Endothelial cell of umbilical vein (primary cell): ENCODE measurements around the gene VAV2. TPM values are rescaled to one million over a fixed set of nuclear protein-coding genes. Genes with fewer than 3 reads are reported as not detected.

Experiments
- BruUV-seq: library from RNA; stranded (reverse); fragments of 400-500 nt; replicated peaks from 2 replicates; lab custom pipeline; 2021; lab: Mats Ljungman, UMichigan
- CTCF ChIA-PET: fragments of 300-600, 350-600 bp; sonication (Branson Sonifier 250); formaldehyde crosslinking; loops from one replicate; lab custom pipeline; 2021; ENCODE audit warnings: antibody characterized with exemption, inconsistent platforms; lab: Charles Lee
- POLR2A ChIA-PET: fragments of 300-600, 350-600 bp; sonication (Branson Sonifier 250); formaldehyde crosslinking; loops from one replicate; lab custom pipeline; 2021; ENCODE audit warnings: antibody characterized with exemption, inconsistent platforms; lab: Charles Lee
- DNase-seq: peaks from one replicate; pipeline ENCODE4 v3.0.0-alpha.2; 2011; ENCODE audit warnings: low read depth, low spot score
- FAIRE-seq: peaks from 2 replicates; lab custom pipeline; 2011; peaks lifted over from hg19 to GRCh38; lab: Jason Lieb, UNC
- H2AFZ ChIP-seq: 2 replicates; pipeline ENCODE4 v1.6.0; 2012; ENCODE audit warnings: low read depth, low read length, control low read depth, inconsistent platforms
- H3K27ac ChIP-seq: 2 replicates; pipeline ENCODE4 v1.5.1; 2011; ENCODE audit warnings: low read depth, mild to moderate bottlenecking, control low read depth, low read length, moderate library complexity; ENCODE audit not compliant: insufficient read depth
- H3K27me3 ChIP-seq, 2 experiments: 2 replicates each; pipeline versions ENCODE4 v1.6.0 to v1.6.1; 2011; ENCODE audit warnings: low read length in 2 of 2, mixed read lengths in 1 of 2; ENCODE audit not compliant: control insufficient read depth in 2 of 2, insufficient read depth in 2 of 2
- H3K36me3 ChIP-seq, 2 experiments: 2 replicates in 1 of 2; 3 replicates in 1 of 2; pipeline ENCODE4 v1.5.1; 2011; ENCODE audit warnings: low read length in 2 of 2, mild to moderate bottlenecking in 1 of 2, moderate library complexity in 1 of 2; ENCODE audit not compliant: control insufficient read depth in 2 of 2, insufficient read depth in 2 of 2; ENCODE audit errors: extremely low read depth in 1 of 2
- H3K4me1 ChIP-seq: 3 replicates; pipeline ENCODE4 v1.5.1; 2011; ENCODE audit warnings: mild to moderate bottlenecking, low read length; ENCODE audit not compliant: control insufficient read depth, insufficient read depth; ENCODE audit errors: extremely low read depth
- H3K4me2 ChIP-seq: 2 replicates; pipeline ENCODE4 v1.6.1; 2011; ENCODE audit warnings: low read length, control low read depth, mixed read lengths; ENCODE audit not compliant: insufficient read depth
- H3K4me3 ChIP-seq, 3 experiments: fragments of 200-600 bp in 1 of 3; sonication (generic), shearing (Covaris generic) in 1 of 3; replicated peaks in 1 of 3; 2 replicates each; pipeline ENCODE4 v1.5.1; 2011 to 2016; ENCODE audit warnings: control low read depth in 3 of 3, low read length in 3 of 3, mild to moderate bottlenecking in 2 of 3, inconsistent platforms in 1 of 3, low read depth in 1 of 3, moderate library complexity in 1 of 3; ENCODE audit not compliant: insufficient read depth in 1 of 3
- H3K79me2 ChIP-seq: 2 replicates; pipeline ENCODE4 v1.6.0; 2012; ENCODE audit warnings: low read length, inconsistent platforms; ENCODE audit not compliant: control insufficient read depth, insufficient read depth
- H3K9ac ChIP-seq: replicated peaks from 2 replicates; pipeline ENCODE3; 2011; ENCODE audit warnings: low read length, control low read depth; ENCODE audit not compliant: insufficient read depth; ENCODE audit errors: extremely low read depth
- H3K9me1 ChIP-seq: replicated peaks from 3 replicates; pipeline ENCODE4 v1.6.0; 2011; ENCODE audit warnings: mild to moderate bottlenecking, low read length; ENCODE audit not compliant: control insufficient read depth, insufficient read depth; ENCODE audit errors: extremely low read depth
- H3K9me3 ChIP-seq: replicated peaks from 2 replicates; pipeline ENCODE4 v1.5.1; 2012; ENCODE audit warnings: low read length, inconsistent platforms; ENCODE audit not compliant: control insufficient read depth, insufficient read depth
- H4K20me1 ChIP-seq: replicated peaks from 2 replicates; pipeline ENCODE3; 2011; ENCODE audit warnings: mild to moderate bottlenecking, low read length; ENCODE audit not compliant: control insufficient read depth, insufficient read depth; ENCODE audit errors: extremely low read depth
- EZH2 ChIP-seq: IDR thresholded peaks from 2 replicates; pipeline ENCODE4 v1.6.1; 2012; ENCODE audit warnings: borderline replicate concordance, low read depth, mild to moderate bottlenecking, moderate library complexity, low read length, inconsistent platforms; ENCODE audit not compliant: severe bottlenecking
- FOS ChIP-seq: IDR thresholded peaks from 2 replicates; pipeline ENCODE4 v1.6.1; 2011; ENCODE audit warnings: mild to moderate bottlenecking, low read length, moderate library complexity, borderline replicate concordance; ENCODE audit not compliant: insufficient read depth
- GATA2 ChIP-seq: IDR thresholded peaks from 2 replicates; pipeline ENCODE4 v1.7.0; 2011; ENCODE audit warnings: low read depth, mild to moderate bottlenecking, moderate library complexity, mixed read lengths, low read length; ENCODE audit not compliant: insufficient read length, insufficient read depth
- JUN ChIP-seq: IDR thresholded peaks from 2 replicates; pipeline ENCODE4 v1.6.1; 2011; ENCODE audit warnings: borderline replicate concordance, low read depth; ENCODE audit not compliant: insufficient read length, insufficient read depth
- MAX ChIP-seq: IDR thresholded peaks from 2 replicates; pipeline ENCODE4 v1.6.1; 2011; ENCODE audit not compliant: insufficient read depth, insufficient read length
- MYC ChIP-seq: IDR thresholded peaks from one replicate; pipeline ENCODE4 v1.6.1; 2011; ENCODE audit warnings: mild to moderate bottlenecking, low read depth, low read length
- POLR2A ChIP-seq: IDR thresholded peaks from 2 replicates; pipeline ENCODE4 v1.6.1; 2012; ENCODE audit warnings: low read depth, mild to moderate bottlenecking, control low read depth, low read length
- POLR2AphosphoS5 ChIP-seq: IDR thresholded peaks from 2 replicates; pipeline ENCODE4 v1.6.1; 2012; ENCODE audit warnings: low read depth, mild to moderate bottlenecking, control low read depth, low read length, moderate library complexity; ENCODE audit not compliant: insufficient read depth
- dilution Hi-C: fragments of 300-500 bp; cut with MboI; formaldehyde crosslinking; loops from one replicate; pipeline ENCODE4 v1.15.0; 2019; ENCODE audit warnings: low sequenced_read_pairs; ENCODE audit not compliant: extremely low pct_ligation_motif_present
- intact Hi-C: fragments of 100-400 bp; cut with micrococcal nuclease; formaldehyde crosslinking; loops from one replicate; pipeline ENCODE4 v1.10.0; 2022
- polyA plus RNA-seq, 4 experiments: library from polyadenylated mRNA; depleted of rRNA in 3 of 4; stranded (reverse) in 3 of 4; unstranded in 1 of 4; fragments of >200 nt; gene quantifications; 2 replicates each; pipeline versions ENCODE4 v1.2.1 to v1.2.3, GENCODE V29; 2011 to 2012; ENCODE audit warnings: missing spikeins in 1 of 4
- total RNA-seq: library from RNA; stranded (reverse); gene quantifications from 2 replicates; pipeline ENCODE4 v1.2.3, GENCODE V29; 2021
- TF ChIP-seq, protein P1 (sequence below), 2 donors: IDR thresholded peaks; 1 replicate in 1 of 2; 2 replicates in 1 of 2; pipeline ENCODE4 v1.5.1; 2011; ENCODE audit warnings: low read length in 2 of 2, mild to moderate bottlenecking in 2 of 2, moderate library complexity in 2 of 2, control low read depth in 1 of 2, inconsistent platforms in 1 of 2, low read depth in 1 of 2; ENCODE audit not compliant: insufficient read depth in 1 of 2; ENCODE audit errors: extremely low read depth in 1 of 2

Gene VAV2
- total and polyA plus RNA-seq, 2 donors (not counting 3 experiments of a cell fraction or from before 2014, with no cell fraction given) = 10.6 to 30.6 TPM

DNA sequence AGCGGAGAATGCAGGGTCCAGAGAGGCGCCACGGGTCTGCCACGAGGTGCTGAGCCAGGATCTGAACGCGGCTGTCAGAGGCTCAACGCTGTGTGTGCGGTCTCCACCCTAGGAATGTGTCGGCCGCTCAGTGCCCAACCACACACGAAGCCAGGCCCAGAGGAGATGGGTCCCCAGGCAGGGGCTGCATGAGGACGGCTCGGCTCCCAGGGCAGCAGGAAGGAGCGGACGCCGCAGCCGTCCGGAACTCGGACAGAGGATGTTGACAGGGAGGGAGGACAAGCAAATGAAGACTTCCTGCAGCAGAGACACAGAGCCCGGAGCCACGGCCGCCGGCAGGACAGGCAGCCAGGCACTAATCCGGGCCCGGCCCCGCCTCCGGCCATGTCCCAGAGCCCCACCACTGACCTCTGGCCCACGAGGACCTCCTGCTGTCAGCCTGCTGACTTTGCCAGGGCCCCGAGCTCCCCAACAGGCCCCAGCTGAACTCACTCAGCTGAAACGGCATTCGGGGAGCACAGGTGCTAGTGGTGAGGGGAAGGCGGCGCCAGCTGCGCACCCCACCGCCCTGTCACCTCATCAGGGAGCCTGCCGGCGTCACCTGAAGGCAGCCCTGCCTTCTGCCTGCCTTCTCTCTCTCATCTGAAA lies 12.7 kb downstream of the VAV2 start:
- no peaks in the 10 kb centered on the region for H3K36me3 ChIP-seq
- no peaks in the 10 kb centered on the region for H3K9me3 ChIP-seq
- H3K79me2 ChIP-seq = peaks cover 94% of the 10 kb centered on the region
- no TSS peak for BruUV-seq
- no peak overlapping the region for H3K4me3 ChIP-seq
- no peaks in the 10 kb centered on the region for H3K27me3 ChIP-seq
- peak overlapping the region; percentile 52 for H3K27ac ChIP-seq
- dilution Hi-C loops = no loop called here
- ChIA-PET POLR2A (no interaction called here), CTCF (interaction anchor here (1.0 to 1.5 kb wide), 4 partner anchors 15 to 197 kb away, joined by 3 to 6 read pairs (median 4); no protein-coding TSS in a partner anchor)
- DNase-seq (peak; percentile 36), FAIRE-seq (peak; percentile 84)
- intact Hi-C loops = no loop called here
- peak overlapping the region; percentile 11 for H2AFZ ChIP-seq
- H4K20me1 ChIP-seq = no peaks in the 10 kb centered on the region
- TF ChIP-seq EZH2 = no peak
- TF ChIP-seq JUN = no peak
- H3K9me1 ChIP-seq = no peaks in the 10 kb centered on the region
- no peak overlapping the region for H3K9ac ChIP-seq
- H3K4me2 ChIP-seq = peak overlapping the region; percentile 49
- peaks cover 15% of the 10 kb centered on the region for H3K4me1 ChIP-seq

DNA sequence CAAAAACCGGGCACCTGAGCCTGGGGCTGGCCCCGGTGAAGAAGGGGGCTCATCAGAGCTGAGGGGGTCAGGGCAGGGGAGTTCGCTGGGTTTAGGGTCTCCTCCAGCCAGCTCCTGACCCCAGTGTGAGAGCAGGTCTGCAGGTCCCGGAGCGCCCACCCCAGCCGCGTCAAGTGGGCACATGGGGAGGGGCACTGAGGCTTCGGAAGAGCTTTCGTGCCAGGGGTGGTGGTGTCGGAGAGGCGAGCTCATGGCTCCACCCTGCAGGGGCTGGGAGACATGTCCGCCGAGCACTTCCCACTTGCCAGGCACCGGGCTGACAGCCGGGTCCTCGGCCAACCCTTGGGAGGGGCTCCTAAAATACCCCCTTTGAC lies 13.2 kb downstream of the VAV2 start:
- H2AFZ ChIP-seq = peak overlapping the region; percentile 11
- no peak overlapping the region for H3K4me3 ChIP-seq
- CTCF ChIA-PET = interaction anchor here (1.0 to 1.5 kb wide), 3 partner anchors 15 to 197 kb away, joined by 3 to 6 read pairs (median 5); no protein-coding TSS in a partner anchor
- H3K9me1 ChIP-seq = no peaks in the 10 kb centered on the region
- DNase-seq (no peak), FAIRE-seq (no peak)
- H3K79me2 ChIP-seq = peaks cover 94% of the 10 kb centered on the region
- no peak overlapping the region for H3K9ac ChIP-seq
- H3K9me3 ChIP-seq = no peaks in the 10 kb centered on the region
- H3K27me3 ChIP-seq = no peaks in the 10 kb centered on the region
- peaks cover 19% of the 10 kb centered on the region for H3K4me1 ChIP-seq
- no peak for TF ChIP-seq POLR2AphosphoS5
- no peak for TF ChIP-seq MYC
- TF ChIP-seq POLR2A = no peak
- no peak for TF ChIP-seq EZH2
- no peak for TF ChIP-seq JUN
- no peak for TF ChIP-seq FOS
- no peak for TF ChIP-seq GATA2
- TF ChIP-seq, protein P1, sequence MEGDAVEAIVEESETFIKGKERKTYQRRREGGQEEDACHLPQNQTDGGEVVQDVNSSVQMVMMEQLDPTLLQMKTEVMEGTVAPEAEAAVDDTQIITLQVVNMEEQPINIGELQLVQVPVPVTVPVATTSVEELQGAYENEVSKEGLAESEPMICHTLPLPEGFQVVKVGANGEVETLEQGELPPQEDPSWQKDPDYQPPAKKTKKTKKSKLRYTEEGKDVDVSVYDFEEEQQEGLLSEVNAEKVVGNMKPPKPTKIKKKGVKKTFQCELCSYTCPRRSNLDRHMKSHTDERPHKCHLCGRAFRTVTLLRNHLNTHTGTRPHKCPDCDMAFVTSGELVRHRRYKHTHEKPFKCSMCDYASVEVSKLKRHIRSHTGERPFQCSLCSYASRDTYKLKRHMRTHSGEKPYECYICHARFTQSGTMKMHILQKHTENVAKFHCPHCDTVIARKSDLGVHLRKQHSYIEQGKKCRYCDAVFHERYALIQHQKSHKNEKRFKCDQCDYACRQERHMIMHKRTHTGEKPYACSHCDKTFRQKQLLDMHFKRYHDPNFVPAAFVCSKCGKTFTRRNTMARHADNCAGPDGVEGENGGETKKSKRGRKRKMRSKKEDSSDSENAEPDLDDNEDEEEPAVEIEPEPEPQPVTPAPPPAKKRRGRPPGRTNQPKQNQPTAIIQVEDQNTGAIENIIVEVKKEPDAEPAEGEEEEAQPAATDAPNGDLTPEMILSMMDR (IDR thresholded peaks at IDR 0.05; ENCODE audit: extremely low read depth in 1 of 2, insufficient read depth in 1 of 2, low read depth in 1 of 2, low read length in 2 of 2) = no peak
- TF ChIP-seq MAX = no peak
- no TSS peak for BruUV-seq
- no peaks in the 10 kb centered on the region for H4K20me1 ChIP-seq
- peak overlapping the region; percentile 49 for H3K4me2 ChIP-seq
- intact Hi-C loops = no loop called here
- dilution Hi-C loops = no loop called here
- H3K36me3 ChIP-seq = no peaks in the 10 kb centered on the region
- POLR2A ChIA-PET = no interaction called here
- peak overlapping the region; percentile 52 for H3K27ac ChIP-seq
